GOT3 (cell line): Measurements from ENCODE around the gene ARHGEF19.

Source experiments
- DNase-seq: peaks from one replicate; lab custom pipeline; 2025; ENCODE audit warnings: mixed read lengths; lab: John Stamatoyannopoulos, UW

Gene ARHGEF19

DNA sequence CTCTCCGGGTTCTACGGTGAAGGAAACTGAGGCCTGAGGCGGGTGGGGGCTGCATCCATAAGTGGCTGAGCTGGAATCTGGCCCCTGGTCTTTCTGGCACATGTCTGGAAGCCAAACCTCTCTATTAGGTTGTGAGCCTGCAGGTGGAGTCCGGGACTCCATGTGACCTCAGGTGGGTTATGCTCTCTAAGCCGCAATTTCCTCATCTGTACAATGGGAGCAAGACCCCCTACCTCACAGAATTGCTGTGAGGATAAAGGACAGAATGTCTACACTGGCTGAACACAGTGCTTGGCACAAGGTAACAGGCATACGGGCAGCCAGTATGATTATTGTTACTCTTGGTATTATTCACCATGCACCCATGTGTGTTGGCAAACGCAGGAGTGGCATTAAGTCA lies 63.3 kb downstream of the ARHGEF19 start:
- no peak for DNase-seq

DNA sequence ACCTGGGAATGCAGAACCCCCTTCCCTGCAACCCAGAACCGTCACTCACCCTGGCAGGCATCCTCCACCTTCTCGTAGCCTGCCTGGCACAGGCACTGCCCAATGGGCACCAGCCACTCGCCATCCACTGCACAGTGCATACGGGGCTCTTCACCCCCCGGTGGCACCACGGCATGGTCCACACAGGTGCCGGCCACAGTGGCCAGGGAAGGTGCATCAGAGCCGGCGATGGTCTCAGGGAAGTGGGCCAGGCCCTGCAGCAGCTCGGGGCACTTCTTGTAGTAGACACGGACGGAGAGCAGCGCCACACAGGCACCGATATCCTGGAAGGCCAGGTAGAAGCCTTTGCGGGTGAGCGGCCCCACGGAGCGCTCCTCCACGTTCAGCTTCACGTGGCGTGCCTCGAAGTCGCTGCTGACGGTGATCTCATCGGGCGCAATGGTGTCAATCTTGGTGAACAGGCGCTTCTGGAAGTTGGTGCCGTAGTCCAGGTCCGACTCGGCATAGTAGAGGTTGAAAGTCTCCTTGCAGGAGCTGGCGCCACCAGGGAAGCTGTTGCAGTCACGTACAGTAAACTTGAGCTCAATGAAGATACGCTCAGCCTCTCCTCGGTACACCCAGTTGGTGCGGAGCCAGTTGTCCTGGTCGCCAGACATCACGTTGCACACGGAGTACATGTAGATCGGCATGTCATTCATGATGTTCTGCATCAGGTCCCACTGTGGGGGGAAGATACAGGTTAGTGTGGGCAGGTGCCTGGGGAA lies 63.9 kb downstream of the ARHGEF19 start:
- DNase-seq = no peak
